HG03175 (cell line): ENCODE measurements around the gene PRKCG.

ENCODE experiments used
- ATAC-seq: cut with Tn5 transposase; IDR thresholded peaks from one replicate; pipeline ENCODE4 v1.9.1; 2021; ENCODE audit warnings: mild to moderate bottlenecking, moderate library complexity; ENCODE audit not compliant: unreplicated experiment

Gene PRKCG

GRCh38 chr19:53871454-53871853 lies 10.5 kb upstream of the PRKCG start:
- no peak for ATAC-seq

- no peak for ATAC-seq
Measured at GRCh38 chr19:53872762-53873161, 9.2 kb upstream of the PRKCG start.

- no peak for ATAC-seq
Measured at GRCh38 chr19:53873773-53874605, 8.0 kb upstream of the PRKCG start.

- no peak for ATAC-seq
Measured at GRCh38 chr19:53874606-53874990, 7.4 kb upstream of the PRKCG start.

GRCh38 chr19:53875602-53876325 lies 6.2 kb upstream of the PRKCG start:
- no peak for ATAC-seq

GRCh38 chr19:53876651-53877224 lies 5.3 kb upstream of the PRKCG start:
- ATAC-seq, result no peak

GRCh38 chr19:53877361-53877766 lies 4.6 kb upstream of the PRKCG start:
- no peak for ATAC-seq

- ATAC-seq, result no peak
Measured at GRCh38 chr19:53878776-53879139, 3.2 kb upstream of the PRKCG start.

- ATAC-seq, result peak; percentile 88
Measured at GRCh38 chr19:53879140-53880081, 2.6 kb upstream of the PRKCG start.

- ATAC-seq, result no peak
Measured at GRCh38 chr19:53880711-53881481, 1.1 kb upstream of the PRKCG start.

- no peak for ATAC-seq
Measured at GRCh38 chr19:53882391-53883050, 524 bp downstream of the PRKCG start.

- ATAC-seq, result no peak
Measured at GRCh38 chr19:53883231-53883661, 1.2 kb downstream of the PRKCG start.

- ATAC-seq, result no peak
Measured at GRCh38 chr19:53883741-53884140, 1.7 kb downstream of the PRKCG start.

- no peak for ATAC-seq
Measured at GRCh38 chr19:53884256-53884655, 2.3 kb downstream of the PRKCG start.

- ATAC-seq, result no peak
Measured at GRCh38 chr19:53885036-53885435, 3.0 kb downstream of the PRKCG start.

- ATAC-seq, result no peak
Measured at GRCh38 chr19:53892301-53892980, 10.4 kb downstream of the PRKCG start.

GRCh38 chr19:53892981-53893325 lies 11.0 kb downstream of the PRKCG start:
- no peak for ATAC-seq

GRCh38 chr19:53894707-53895106 lies 12.7 kb downstream of the PRKCG start:
- ATAC-seq, result no peak

GRCh38 chr19:53896682-53897081 lies 14.7 kb downstream of the PRKCG start:
- ATAC-seq, result no peak
